ENCODE results near the gene POLR2F. TPM values are rescaled to one million over a fixed set of nuclear protein-coding genes. Genes with fewer than 3 reads are reported as not detected.

Gene POLR2F
- total RNA-seq, 1 donor from 2014 or later, result 136 TPM

GRCh38 chr22:37917874-37918548 lies 35.5 kb upstream of the POLR2F start:
- TF ChIP-seq CTCF (conservative IDR thresholded peaks at IDR 0.05; ENCODE audit: low read depth, low read length), result no peak
- H3K4me3 ChIP-seq (ENCODE audit: low read depth, low read length), result no peak overlapping the region
- DNase-seq (ENCODE audit: low read depth), result no peak

- no peak for DNase-seq (ENCODE audit: low read depth)
- no peak for TF ChIP-seq CTCF (conservative IDR thresholded peaks at IDR 0.05; ENCODE audit: low read depth, low read length)
- no peak overlapping the region for H3K4me3 ChIP-seq (ENCODE audit: low read depth, low read length)
These were observed 34.8 kb upstream of the POLR2F start for GRCh38 chr22:37918580-37919270.

- TF ChIP-seq CTCF (conservative IDR thresholded peaks at IDR 0.05; ENCODE audit: low read depth, low read length), result no peak
- no peak overlapping the region for H3K4me3 ChIP-seq (ENCODE audit: low read depth, low read length)
- no peak for DNase-seq (ENCODE audit: low read depth)
These were observed 33.4 kb upstream of the POLR2F start for GRCh38 chr22:37920126-37920525.

- TF ChIP-seq CTCF (conservative IDR thresholded peaks at IDR 0.05; ENCODE audit: low read depth, low read length), result no peak
- DNase-seq (ENCODE audit: low read depth), result no peak
- no peak overlapping the region for H3K4me3 ChIP-seq (ENCODE audit: low read depth, low read length)
These were observed 31.3 kb upstream of the POLR2F start for GRCh38 chr22:37922191-37922590.

GRCh38 chr22:37923927-37924326 lies 29.6 kb upstream of the POLR2F start:
- DNase-seq (ENCODE audit: low read depth), result no peak
- no peak for TF ChIP-seq CTCF (conservative IDR thresholded peaks at IDR 0.05; ENCODE audit: low read depth, low read length)

GRCh38 chr22:37924386-37925065 lies 29.0 kb upstream of the POLR2F start:
- TF ChIP-seq CTCF (conservative IDR thresholded peaks at IDR 0.05; ENCODE audit: low read depth, low read length), result no peak
- H3K4me3 ChIP-seq (ENCODE audit: low read depth, low read length), result no peak overlapping the region
- DNase-seq (ENCODE audit: low read depth), result no peak

More at GRCh38 chr22:37923927-37924326, 29.6 kb upstream of the POLR2F start:
- no peak overlapping the region for H3K4me3 ChIP-seq (ENCODE audit: low read depth, low read length)

All from epithelial cell of proximal tubule (primary cell).